Choroid plexus epithelial cell (primary cell): ENCODE data around the gene RUBCN.

Experiments used
- DNase-seq: peaks from one replicate; pipeline ENCODE4 v3.0.0-alpha.2; 2010; ENCODE audit warnings: low read depth
- H3K4me3 ChIP-seq: 2 replicates; pipeline ENCODE4 v1.5.1; 2011; ENCODE audit warnings: low read depth, mild to moderate bottlenecking, control low read depth, low read length, moderate library complexity
- CTCF ChIP-seq: conservative IDR thresholded peaks from 2 replicates; pipeline ENCODE4 v1.5.1; 2011; ENCODE audit warnings: low read depth, mild to moderate bottlenecking, control low read depth, inconsistent platforms, low read length, moderate library complexity

Gene RUBCN

GRCh38 chr3:197687570-197687969 is 49.1 kb downstream of the RUBCN start:
- H3K4me3 ChIP-seq: no peak overlapping the region
- no peak for TF ChIP-seq CTCF
- no peak for DNase-seq

DNA sequence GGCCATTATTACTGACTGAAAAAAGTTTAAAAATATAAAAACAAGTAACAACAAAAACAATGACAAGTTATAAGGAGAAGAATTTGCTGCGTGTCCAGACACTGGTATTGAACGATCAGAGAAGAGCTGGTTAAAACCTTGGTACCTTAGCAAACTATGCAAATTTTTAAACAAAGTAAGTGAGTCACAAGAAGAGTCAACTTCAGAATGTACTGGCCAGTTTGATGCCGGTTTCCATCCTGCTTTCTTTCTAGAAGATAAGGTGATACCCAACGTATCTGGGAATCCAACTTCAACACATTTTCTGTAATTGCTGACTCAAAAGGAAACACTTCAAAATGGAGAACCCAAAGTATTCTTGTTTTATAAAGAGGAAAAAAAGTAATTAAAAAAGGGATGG is 49.8 kb downstream of the RUBCN start:
- no peak for DNase-seq
- TF ChIP-seq CTCF: no peak

DNA sequence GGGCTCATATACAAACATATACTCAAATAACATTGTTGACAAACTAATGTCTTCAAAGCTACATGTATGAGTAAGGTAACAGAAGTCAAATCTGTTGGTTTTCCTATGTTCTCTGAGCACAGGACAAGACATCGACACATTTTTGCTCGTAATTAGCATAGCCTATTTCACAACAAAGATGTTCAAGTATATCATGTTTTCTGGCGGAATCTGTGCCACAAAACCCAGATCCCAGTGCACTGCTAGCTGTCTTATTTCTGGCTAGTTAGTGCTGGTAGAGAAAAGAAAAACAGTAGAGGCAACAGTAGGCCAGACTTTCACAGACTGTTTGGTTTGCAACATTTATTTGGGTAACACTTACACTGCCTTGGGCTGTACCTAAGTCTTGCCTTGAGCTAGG is 51.2 kb downstream of the RUBCN start:
- TF ChIP-seq CTCF: no peak
- H3K4me3 ChIP-seq: no peak overlapping the region
- no peak for DNase-seq

More for the DNA sequence above, 49.8 kb downstream of the RUBCN start:
- no peak overlapping the region for H3K4me3 ChIP-seq

DNA sequence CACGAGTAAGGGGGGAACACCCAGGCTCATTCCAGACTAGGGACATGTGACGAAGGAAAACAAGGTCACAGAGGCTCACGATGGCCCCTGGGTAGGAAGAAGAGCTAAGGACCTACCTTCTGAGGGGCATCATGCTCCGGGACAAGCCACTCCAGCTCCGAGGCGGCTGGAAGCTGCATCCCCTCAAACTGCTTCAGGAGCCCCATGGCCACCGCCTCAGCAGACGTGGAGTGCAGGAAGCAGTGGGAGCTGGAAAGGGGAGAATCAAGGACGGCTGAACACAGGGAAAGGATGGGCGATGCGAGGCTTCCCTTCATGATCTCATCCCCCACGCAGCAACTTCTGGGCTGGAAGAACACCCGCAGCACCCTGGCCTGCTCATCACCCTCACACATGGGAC is 53.5 kb downstream of the RUBCN start:
- DNase-seq: no peak
- TF ChIP-seq CTCF: no peak
- no peak overlapping the region for H3K4me3 ChIP-seq

DNA sequence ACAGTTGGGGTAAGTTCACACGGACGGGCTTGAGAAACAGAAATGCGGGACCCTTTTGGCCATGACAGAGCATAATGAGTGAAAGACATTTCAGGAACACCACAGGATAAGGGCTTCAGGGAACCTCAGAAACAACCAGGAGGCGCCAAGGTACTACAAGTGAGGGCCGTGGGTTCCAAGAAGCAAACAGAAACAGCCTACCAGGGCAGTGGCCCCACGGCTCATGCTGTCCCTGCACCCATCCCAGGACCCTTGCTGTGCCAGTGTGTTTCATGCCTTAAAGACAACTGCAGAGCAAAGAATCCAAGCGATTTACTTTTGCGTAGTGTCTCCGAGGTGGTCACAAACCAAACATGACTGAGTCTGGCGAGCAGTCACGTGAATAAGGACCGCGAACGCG is 54.0 kb downstream of the RUBCN start:
- peak; percentile 12 for DNase-seq
- TF ChIP-seq CTCF: peak; percentile 18
- no peak overlapping the region for H3K4me3 ChIP-seq

GRCh38 chr3:197680955-197681521 is 55.7 kb downstream of the RUBCN start:
- no peak for DNase-seq
- no peak overlapping the region for H3K4me3 ChIP-seq
- no peak for TF ChIP-seq CTCF

DNA sequence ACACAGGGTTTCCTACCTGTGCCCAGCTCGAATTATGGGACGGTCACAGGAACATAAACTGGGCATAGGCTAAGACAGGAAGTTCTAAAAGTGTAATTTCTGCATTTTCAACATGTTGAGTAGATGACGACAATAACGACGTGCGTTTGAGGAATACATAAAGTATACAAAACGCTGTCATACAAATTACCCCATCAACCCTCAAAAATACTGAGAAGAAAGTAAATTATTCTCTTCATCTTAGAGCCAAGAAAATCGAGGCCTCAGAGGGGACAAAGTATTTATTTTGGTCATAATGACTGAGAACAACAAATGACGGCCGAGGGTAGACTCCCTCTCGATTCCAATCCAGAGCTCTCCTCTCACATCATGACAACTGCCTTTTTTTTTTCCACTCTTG is 60.8 kb downstream of the RUBCN start:
- TF ChIP-seq CTCF: no peak
- no peak for DNase-seq
- H3K4me3 ChIP-seq: no peak overlapping the region
